Osteocyte (in vitro differentiated cells): ENCODE data around the gene RPL32. TPM values are rescaled to one million over a fixed set of nuclear protein-coding genes. Genes with fewer than 3 reads are reported as not detected.

Source experiments
- DNase-seq: peaks from one replicate; pipeline ENCODE4 v3.0.0; 2021; ENCODE audit warnings: mixed read lengths; ENCODE audit not compliant: unreplicated experiment; ENCODE audit errors: extremely low spot score
- H3K27ac Mint-ChIP-seq: one replicate; pipeline ENCODE4 v1.8.0; 2021; ENCODE audit warnings: mild to moderate bottlenecking, mixed read lengths; ENCODE audit not compliant: unreplicated experiment
- H3K27me3 Mint-ChIP-seq: one replicate; pipeline ENCODE4 v1.8.0; 2021; ENCODE audit warnings: mixed read lengths; ENCODE audit not compliant: unreplicated experiment
- H3K36me3 Mint-ChIP-seq: one replicate; pipeline ENCODE4 v1.8.0; 2021; ENCODE audit warnings: mixed read lengths; ENCODE audit not compliant: unreplicated experiment
- H3K4me1 Mint-ChIP-seq: one replicate; pipeline ENCODE4 v1.8.0; 2021; ENCODE audit warnings: mixed read lengths; ENCODE audit not compliant: unreplicated experiment
- H3K4me3 Mint-ChIP-seq: one replicate; pipeline ENCODE4 v1.8.0; 2021; ENCODE audit warnings: mild to moderate bottlenecking, moderate library complexity, mixed read lengths; ENCODE audit not compliant: unreplicated experiment
- H3K9me3 Mint-ChIP-seq: one replicate; pipeline ENCODE4 v1.8.0; 2021; ENCODE audit warnings: mixed read lengths; ENCODE audit not compliant: unreplicated experiment
- CTCF ChIP-seq: fragments of 200-600 bp; sonication (generic); IDR thresholded peaks from 2 replicates; pipeline ENCODE4 v1.5.0; 2021; ENCODE audit warnings: antibody characterized with exemption, mild to moderate bottlenecking, moderate library complexity
- total RNA-seq: library from RNA; stranded (reverse); gene quantifications from 2 replicates; pipeline ENCODE4 v1.2.1, GENCODE V29; 2021

Gene RPL32
- total RNA-seq, 1 donor from 2014 or later = 1,247 TPM

GRCh38 chr3:12798559-12799179, 42.7 kb downstream of the RPL32 start:
- peaks cover 7% of the 10 kb centered on the region for H3K4me1 Mint-ChIP-seq
- no peaks in the 10 kb centered on the region for H3K36me3 Mint-ChIP-seq
- H3K9me3 Mint-ChIP-seq = no peaks in the 10 kb centered on the region
- TF ChIP-seq CTCF = no peak
- H3K27ac Mint-ChIP-seq = no peak overlapping the region
- H3K27me3 Mint-ChIP-seq = no peaks in the 10 kb centered on the region
- DNase-seq = no peak
- H3K4me3 Mint-ChIP-seq = no peak overlapping the region

GRCh38 chr3:12797892-12798558, 43.3 kb downstream of the RPL32 start:
- H3K4me1 Mint-ChIP-seq = peaks cover 7% of the 10 kb centered on the region
- H3K4me3 Mint-ChIP-seq = peak overlapping the region; percentile 37
- H3K27ac Mint-ChIP-seq = no peak overlapping the region
- H3K27me3 Mint-ChIP-seq = no peaks in the 10 kb centered on the region
- DNase-seq = no peak
- no peak for TF ChIP-seq CTCF
- H3K36me3 Mint-ChIP-seq = no peaks in the 10 kb centered on the region
- no peaks in the 10 kb centered on the region for H3K9me3 Mint-ChIP-seq

- Mint-ChIP-seq H3K27ac (no peak overlapping the region), H3K36me3 (no peaks in the 10 kb centered on the region), H3K4me1 (peaks cover 7% of the 10 kb centered on the region), H3K4me3 (peak overlapping the region; percentile 88), H3K27me3 (no peaks in the 10 kb centered on the region), H3K9me3 (no peaks in the 10 kb centered on the region)
- no peak for TF ChIP-seq CTCF
- no peak for DNase-seq
These were observed 44.1 kb downstream of the RPL32 start for GRCh38 chr3:12797124-12797891.

- no peaks in the 10 kb centered on the region for H3K27me3 Mint-ChIP-seq
These were observed 44.9 kb downstream of the RPL32 start, which contains the start of gene CAND2 for GRCh38 chr3:12796171-12797123. Gene CAND2, plus strand, starts transcription at chr3:12796680. Its CDS starts 41 bp downstream, at chr3:12796721.

More at GRCh38 chr3:12796171-12797123, 44.9 kb downstream of the RPL32 start, which contains the start of gene CAND2:
- Mint-ChIP-seq H3K27ac (peak within 1 kb of the TSS; percentile 82), H3K36me3 (no peaks in the 10 kb centered on the region), H3K4me1 (peaks cover 7% of the 10 kb centered on the region), H3K4me3 (peak within 1 kb of the TSS; percentile 88), H3K9me3 (no peaks in the 10 kb centered on the region)
- DNase-seq = peak; percentile 88
- TF ChIP-seq CTCF = no peak
